CD4-positive, alpha-beta T cell treated with Interleukin-2 at 100 ng/mL for 4 hours (primary cell): Measurements from ENCODE around the gene AMIGO1.

Experiments
- DNase-seq: peaks from one replicate; pipeline ENCODE4 v3.0.0-alpha.2; 2020; ENCODE audit warnings: low spot score

The AMIGO1 gene

GRCh38 chr1:109532365-109533136 lies 23.0 kb upstream of the AMIGO1 start:
- peak; percentile 91 for DNase-seq

GRCh38 chr1:109531826-109532364 lies 22.4 kb upstream of the AMIGO1 start:
- DNase-seq: no peak

- DNase-seq: no peak
These were observed 21.9 kb upstream of the AMIGO1 start for GRCh38 chr1:109531380-109531779.

- no peak for DNase-seq
These were observed 21.0 kb upstream of the AMIGO1 start for GRCh38 chr1:109530457-109531087.

- DNase-seq: no peak
These were observed 20.4 kb upstream of the AMIGO1 start for GRCh38 chr1:109529881-109530456.

- DNase-seq: no peak
These were observed 19.2 kb upstream of the AMIGO1 start for GRCh38 chr1:109528712-109529111.

- no peak for DNase-seq
These were observed 18.5 kb upstream of the AMIGO1 start for GRCh38 chr1:109527846-109528695.

- DNase-seq: no peak
These were observed 17.7 kb upstream of the AMIGO1 start for GRCh38 chr1:109527098-109527811.

GRCh38 chr1:109523706-109524105 lies 14.2 kb upstream of the AMIGO1 start:
- no peak for DNase-seq

- DNase-seq: no peak
These were observed 12.5 kb upstream of the AMIGO1 start for GRCh38 chr1:109522026-109522425.

GRCh38 chr1:109521002-109521951 lies 11.8 kb upstream of the AMIGO1 start:
- no peak for DNase-seq

- DNase-seq: no peak
These were observed 7.8 kb upstream of the AMIGO1 start for GRCh38 chr1:109517337-109517736.

- DNase-seq: no peak
These were observed 7.3 kb upstream of the AMIGO1 start for GRCh38 chr1:109516872-109517271.

GRCh38 chr1:109514846-109515245 lies 5.3 kb upstream of the AMIGO1 start:
- DNase-seq: no peak

- DNase-seq: no peak
These were observed 3.7 kb upstream of the AMIGO1 start for GRCh38 chr1:109513110-109513710.

- DNase-seq: no peak
These were observed 703 bp downstream of the AMIGO1 start for GRCh38 chr1:109508873-109509175.

GRCh38 chr1:109508001-109508872 lies 1.3 kb downstream of the AMIGO1 start:
- DNase-seq: no peak

- DNase-seq: no peak
These were observed 4.6 kb downstream of the AMIGO1 start for GRCh38 chr1:109504974-109505373.

- DNase-seq: peak; percentile 24
These were observed 5.6 kb downstream of the AMIGO1 start for GRCh38 chr1:109503935-109504334.
